Keratinocyte (primary cell): ENCODE measurements around the gene UPF1. TPM values are rescaled to one million over a fixed set of nuclear protein-coding genes. Genes with fewer than 3 reads are reported as not detected.
A peak's percentile ranks its signal among the peaks of the same experiment; 100 is the strongest.

Source experiments
- DNase-seq: peaks from one replicate; pipeline ENCODE4 v3.0.0-alpha.2; 2011; ENCODE audit warnings: low read depth, missing footprints, low spot score
- FAIRE-seq: peaks from 2 replicates; lab custom pipeline; 2011; peaks lifted over from hg19 to GRCh38; lab: Jason Lieb, UNC
- H2AFZ ChIP-seq: 2 replicates; pipeline ENCODE4 v1.6.0; 2012; ENCODE audit warnings: low read length, control low read depth, inconsistent platforms; ENCODE audit not compliant: control insufficient read depth
- H3K27ac ChIP-seq: 2 replicates; pipeline ENCODE4 v1.5.1; 2011; ENCODE audit warnings: low read length; ENCODE audit not compliant: control insufficient read depth, insufficient read depth
- H3K27me3 ChIP-seq: 3 replicates; pipeline ENCODE4 v1.6.0; 2011; ENCODE audit warnings: low read length; ENCODE audit not compliant: control insufficient read depth, insufficient read depth; ENCODE audit errors: extremely low read depth
- H3K36me3 ChIP-seq, 2 experiments: 2 replicates in 1 of 2; 3 replicates in 1 of 2; pipeline ENCODE4 v1.5.1; 2011; ENCODE audit warnings: low read length in 2 of 2, mild to moderate bottlenecking in 1 of 2; ENCODE audit not compliant: control insufficient read depth in 2 of 2, insufficient read depth in 2 of 2; ENCODE audit errors: extremely low read depth in 1 of 2
- H3K4me1 ChIP-seq: 3 replicates; pipeline ENCODE4 v1.5.1; 2011; ENCODE audit warnings: low read length; ENCODE audit not compliant: control insufficient read depth, insufficient read depth; ENCODE audit errors: extremely low read depth
- H3K4me2 ChIP-seq: 3 replicates; pipeline ENCODE4 v1.6.0; 2011; ENCODE audit warnings: low read depth, low read length; ENCODE audit not compliant: control insufficient read depth, insufficient read depth; ENCODE audit errors: extremely low read depth
- H3K4me3 ChIP-seq, 3 experiments: fragments of 200-600 bp in 1 of 3; sonication (generic) in 1 of 3; 2 replicates in 2 of 3; 3 replicates in 1 of 3; pipeline ENCODE4 v1.5.1; 2011 to 2016; ENCODE audit warnings: low read length in 3 of 3, mild to moderate bottlenecking in 3 of 3, control low read depth in 2 of 3, inconsistent platforms in 1 of 3, low read depth in 1 of 3, mixed read lengths in 1 of 3, mixed run types in 1 of 3, moderate library complexity in 1 of 3; ENCODE audit not compliant: control insufficient read depth in 2 of 3, insufficient read depth in 2 of 3; ENCODE audit errors: extremely low read depth in 1 of 3
- H3K79me2 ChIP-seq: 2 replicates; pipeline ENCODE4 v1.6.0; 2012; ENCODE audit warnings: low read length; ENCODE audit not compliant: control insufficient read depth, insufficient read depth
- H3K9ac ChIP-seq: 3 replicates; pipeline ENCODE4 v1.6.0; 2011; ENCODE audit warnings: low read length; ENCODE audit not compliant: control insufficient read depth, insufficient read depth; ENCODE audit errors: extremely low read depth
- H3K9me1 ChIP-seq: 3 replicates; pipeline ENCODE4 v1.6.0; 2011; ENCODE audit warnings: low read length; ENCODE audit not compliant: control insufficient read depth, insufficient read depth; ENCODE audit errors: extremely low read depth
- H3K9me3 ChIP-seq: 2 replicates; pipeline ENCODE4 v1.5.1; 2012; ENCODE audit warnings: low read depth, low read length; ENCODE audit not compliant: control insufficient read depth
- H4K20me1 ChIP-seq: 3 replicates; pipeline ENCODE4 v1.6.0; 2011; ENCODE audit warnings: low read length; ENCODE audit not compliant: control insufficient read depth, insufficient read depth; ENCODE audit errors: extremely low read depth
- EZH2 ChIP-seq: IDR thresholded peaks from one replicate; pipeline ENCODE4 v1.6.1; 2012; ENCODE audit warnings: inconsistent platforms, mild to moderate bottlenecking, low read length, moderate library complexity
- dilution Hi-C: fragments of 300-500 bp; cut with MboI; formaldehyde crosslinking; loops from one replicate; pipeline ENCODE4 v1.7.0; 2020; ENCODE audit warnings: low sequenced_read_pairs; ENCODE audit not compliant: extremely low pct_ligation_motif_present
- polyA plus RNA-seq, 5 experiments: library from polyadenylated mRNA; depleted of rRNA in 3 of 5; stranded (reverse) in 3 of 5; stranded (forward) in 1 of 5; unstranded in 1 of 5; fragments of >200 nt; gene quantifications; 1 replicate in 1 of 5; 2 replicates in 3 of 5; 3 replicates in 1 of 5; pipeline versions ENCODE4 v1.2.1 to v1.2.3, GENCODE V29; 2011 to 2012; ENCODE audit warnings: missing spikeins in 2 of 5, low read depth in 1 of 5, low replicate concordance in 1 of 5
- TF ChIP-seq, protein P1 (sequence below), 3 experiments: IDR thresholded peaks in 1 of 3; conservative IDR thresholded peaks in 1 of 3; optimal IDR thresholded peaks in 1 of 3; 2 replicates in 2 of 3; 3 replicates in 1 of 3; pipeline versions ENCODE3 to v1.5.1; 2011; ENCODE audit warnings: low read length in 3 of 3, mild to moderate bottlenecking in 3 of 3, moderate library complexity in 2 of 3, control low read depth in 1 of 3, inconsistent platforms in 1 of 3; ENCODE audit not compliant: insufficient read depth in 2 of 3; ENCODE audit errors: extremely low read depth in 1 of 3

UPF1 gene
- polyA plus RNA-seq, 1 donor (not counting 4 experiments of a cell fraction or from before 2014, with no cell fraction given), result 33.7 TPM

DNA sequence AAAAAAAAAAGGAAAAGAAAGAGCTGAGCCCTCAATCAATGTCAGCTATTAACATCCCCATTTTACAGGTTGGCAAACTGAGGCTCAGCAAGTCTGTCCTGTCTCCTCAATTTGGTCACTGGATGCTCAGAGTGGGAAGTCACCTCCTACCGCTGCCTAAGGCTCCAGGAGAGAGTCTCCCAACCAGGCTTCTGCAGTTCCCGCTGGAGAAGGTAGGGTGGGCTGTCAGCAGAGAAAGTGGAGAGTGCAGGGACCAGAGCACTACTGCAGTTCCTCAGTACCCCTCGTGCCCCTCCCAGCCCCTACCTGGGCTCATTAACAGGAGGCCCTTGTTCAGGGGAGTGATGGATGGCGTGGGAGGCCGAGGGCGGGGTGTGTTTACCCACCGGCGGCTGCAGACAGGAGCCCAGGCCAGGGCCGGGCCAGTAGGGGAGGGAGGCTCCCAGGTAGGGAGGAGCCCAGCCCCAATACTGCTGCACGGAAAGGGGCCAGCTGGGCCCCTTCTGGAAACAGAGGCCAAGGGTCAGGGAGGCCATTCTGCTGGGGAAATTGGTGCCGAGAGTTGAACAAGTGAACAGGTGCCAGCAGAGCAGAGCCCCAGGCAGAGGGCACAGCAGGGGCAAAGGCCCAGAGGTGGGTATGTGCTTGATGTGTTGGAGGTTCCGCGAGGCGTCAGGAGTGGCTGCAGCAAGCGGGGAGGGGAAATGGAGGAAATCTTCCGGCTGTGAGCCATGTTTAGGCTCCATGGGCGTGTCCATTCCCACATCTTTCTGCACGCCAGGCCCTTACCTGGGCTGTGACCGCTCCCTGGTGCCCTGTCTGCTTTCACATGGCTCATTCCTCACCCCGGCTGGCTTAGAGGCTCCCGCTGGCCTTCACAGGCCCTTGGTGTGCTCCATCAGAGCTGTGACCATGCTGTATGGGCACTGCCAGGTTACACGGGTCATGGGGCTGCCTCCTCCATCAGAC lies 33.1 kb upstream of the UPF1 start:
- Histone ChIP-seq H3K9me3 (no peaks in the 10 kb centered on the region), H3K79me2 (no peaks in the 10 kb centered on the region), H3K27me3 (peaks cover 31% of the 10 kb centered on the region), H4K20me1 (no peaks in the 10 kb centered on the region), H3K4me1 (no peaks in the 10 kb centered on the region), H3K4me3 (no peak overlapping the region), H2AFZ (no peak overlapping the region), H3K36me3 (no peaks in the 10 kb centered on the region), H3K4me2 (no peak overlapping the region), H3K9me1 (no peaks in the 10 kb centered on the region), H3K9ac (no peak overlapping the region), H3K27ac (no peak overlapping the region)
- dilution Hi-C loops, result no loop called here
- TF ChIP-seq EZH2, result no peak
- TF ChIP-seq, protein P1, sequence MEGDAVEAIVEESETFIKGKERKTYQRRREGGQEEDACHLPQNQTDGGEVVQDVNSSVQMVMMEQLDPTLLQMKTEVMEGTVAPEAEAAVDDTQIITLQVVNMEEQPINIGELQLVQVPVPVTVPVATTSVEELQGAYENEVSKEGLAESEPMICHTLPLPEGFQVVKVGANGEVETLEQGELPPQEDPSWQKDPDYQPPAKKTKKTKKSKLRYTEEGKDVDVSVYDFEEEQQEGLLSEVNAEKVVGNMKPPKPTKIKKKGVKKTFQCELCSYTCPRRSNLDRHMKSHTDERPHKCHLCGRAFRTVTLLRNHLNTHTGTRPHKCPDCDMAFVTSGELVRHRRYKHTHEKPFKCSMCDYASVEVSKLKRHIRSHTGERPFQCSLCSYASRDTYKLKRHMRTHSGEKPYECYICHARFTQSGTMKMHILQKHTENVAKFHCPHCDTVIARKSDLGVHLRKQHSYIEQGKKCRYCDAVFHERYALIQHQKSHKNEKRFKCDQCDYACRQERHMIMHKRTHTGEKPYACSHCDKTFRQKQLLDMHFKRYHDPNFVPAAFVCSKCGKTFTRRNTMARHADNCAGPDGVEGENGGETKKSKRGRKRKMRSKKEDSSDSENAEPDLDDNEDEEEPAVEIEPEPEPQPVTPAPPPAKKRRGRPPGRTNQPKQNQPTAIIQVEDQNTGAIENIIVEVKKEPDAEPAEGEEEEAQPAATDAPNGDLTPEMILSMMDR (optimal IDR thresholded peaks at IDR 0.05 in 1 of 3, IDR thresholded peaks at IDR 0.05 in 1 of 3, conservative IDR thresholded peaks at IDR 0.05 in 1 of 3; ENCODE audit: extremely low read depth in 1 of 3, insufficient read depth in 2 of 3, low read length in 3 of 3), result no peak
- DNase-seq (no peak), FAIRE-seq (no peak)

DNA sequence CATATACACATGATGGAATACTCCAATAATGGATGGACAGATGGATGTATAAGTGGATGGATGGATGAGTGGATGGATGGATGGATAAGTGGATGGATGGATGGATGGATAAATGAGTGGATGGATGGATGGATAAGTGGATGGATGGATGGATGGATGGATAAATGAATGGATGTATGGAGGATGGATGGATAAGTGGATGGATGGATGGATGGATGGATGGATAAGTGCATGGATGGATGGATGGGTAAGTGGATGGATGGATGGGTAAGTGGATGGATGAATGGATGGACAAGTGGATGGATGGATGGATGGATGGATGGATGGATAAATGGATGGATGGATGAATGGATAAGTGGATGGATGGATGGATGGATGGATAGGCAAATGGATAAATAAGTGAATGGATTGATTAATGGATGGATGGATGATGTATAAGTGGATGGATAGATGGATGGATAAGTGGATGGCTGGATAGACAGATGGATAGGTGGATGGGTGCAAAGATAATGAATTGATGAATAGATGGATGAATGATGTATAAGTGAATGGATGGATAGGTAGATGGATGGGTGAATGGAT lies 32.3 kb upstream of the UPF1 start:
- FAIRE-seq (no peak), DNase-seq (no peak)
- no peaks in the 10 kb centered on the region for H3K4me1 ChIP-seq
- no peaks in the 10 kb centered on the region for H3K9me3 ChIP-seq
- no peak overlapping the region for H3K4me2 ChIP-seq
- H2AFZ ChIP-seq, result no peak overlapping the region
- no peaks in the 10 kb centered on the region for H3K79me2 ChIP-seq
- H3K27ac ChIP-seq, result no peak overlapping the region
- TF ChIP-seq, protein P1 (optimal IDR thresholded peaks at IDR 0.05 in 1 of 3, IDR thresholded peaks at IDR 0.05 in 1 of 3, conservative IDR thresholded peaks at IDR 0.05 in 1 of 3; ENCODE audit: extremely low read depth in 1 of 3, insufficient read depth in 2 of 3, low read length in 3 of 3), result no peak
- peak; percentile 8 for TF ChIP-seq EZH2
- no peak overlapping the region for H3K4me3 ChIP-seq
- H3K27me3 ChIP-seq, result peaks cover 29% of the 10 kb centered on the region
- H3K9me1 ChIP-seq, result no peaks in the 10 kb centered on the region
- H3K9ac ChIP-seq, result no peak overlapping the region
- no peaks in the 10 kb centered on the region for H4K20me1 ChIP-seq
- dilution Hi-C loops, result no loop called here
- no peaks in the 10 kb centered on the region for H3K36me3 ChIP-seq
